Measurements from ENCODE around the gene GDA.

DNA sequence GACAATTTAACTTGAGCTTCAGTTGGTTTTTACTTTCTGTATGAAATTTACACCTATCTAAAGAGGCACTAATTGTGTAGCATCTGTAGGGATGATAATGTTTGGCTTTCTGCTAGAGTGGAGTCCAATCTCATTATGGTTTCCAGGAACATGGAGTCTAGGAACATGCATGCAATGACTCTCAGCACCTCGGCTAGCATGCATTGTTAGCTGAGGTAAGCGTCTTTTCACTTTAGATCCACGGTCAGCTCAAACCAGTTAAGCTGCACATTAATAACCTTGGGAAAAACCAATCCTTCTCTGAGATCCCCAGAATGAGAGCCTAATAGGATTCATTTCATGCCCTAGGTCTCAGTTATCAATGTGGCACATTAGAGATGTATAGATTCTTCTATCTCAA is 7.8 kb upstream of the GDA start:
- TF ChIP-seq, protein P1, sequence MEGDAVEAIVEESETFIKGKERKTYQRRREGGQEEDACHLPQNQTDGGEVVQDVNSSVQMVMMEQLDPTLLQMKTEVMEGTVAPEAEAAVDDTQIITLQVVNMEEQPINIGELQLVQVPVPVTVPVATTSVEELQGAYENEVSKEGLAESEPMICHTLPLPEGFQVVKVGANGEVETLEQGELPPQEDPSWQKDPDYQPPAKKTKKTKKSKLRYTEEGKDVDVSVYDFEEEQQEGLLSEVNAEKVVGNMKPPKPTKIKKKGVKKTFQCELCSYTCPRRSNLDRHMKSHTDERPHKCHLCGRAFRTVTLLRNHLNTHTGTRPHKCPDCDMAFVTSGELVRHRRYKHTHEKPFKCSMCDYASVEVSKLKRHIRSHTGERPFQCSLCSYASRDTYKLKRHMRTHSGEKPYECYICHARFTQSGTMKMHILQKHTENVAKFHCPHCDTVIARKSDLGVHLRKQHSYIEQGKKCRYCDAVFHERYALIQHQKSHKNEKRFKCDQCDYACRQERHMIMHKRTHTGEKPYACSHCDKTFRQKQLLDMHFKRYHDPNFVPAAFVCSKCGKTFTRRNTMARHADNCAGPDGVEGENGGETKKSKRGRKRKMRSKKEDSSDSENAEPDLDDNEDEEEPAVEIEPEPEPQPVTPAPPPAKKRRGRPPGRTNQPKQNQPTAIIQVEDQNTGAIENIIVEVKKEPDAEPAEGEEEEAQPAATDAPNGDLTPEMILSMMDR (conservative IDR thresholded peaks at IDR 0.05; ENCODE audit: low read depth, low read length): no peak
- no peak for TF ChIP-seq POLR2A (IDR thresholded peaks at IDR 0.05; ENCODE audit: low read depth, low read length)
- TF ChIP-seq SMC3 (IDR thresholded peaks at IDR 0.05; ENCODE audit: low read depth, low read length): no peak
- no peak for TF ChIP-seq CEBPB (IDR thresholded peaks at IDR 0.05; ENCODE audit: low read depth, low read length)
- TF ChIP-seq RFX5 (IDR thresholded peaks at IDR 0.05; ENCODE audit: low read depth, low read length): no peak
- TF ChIP-seq, protein P2, sequence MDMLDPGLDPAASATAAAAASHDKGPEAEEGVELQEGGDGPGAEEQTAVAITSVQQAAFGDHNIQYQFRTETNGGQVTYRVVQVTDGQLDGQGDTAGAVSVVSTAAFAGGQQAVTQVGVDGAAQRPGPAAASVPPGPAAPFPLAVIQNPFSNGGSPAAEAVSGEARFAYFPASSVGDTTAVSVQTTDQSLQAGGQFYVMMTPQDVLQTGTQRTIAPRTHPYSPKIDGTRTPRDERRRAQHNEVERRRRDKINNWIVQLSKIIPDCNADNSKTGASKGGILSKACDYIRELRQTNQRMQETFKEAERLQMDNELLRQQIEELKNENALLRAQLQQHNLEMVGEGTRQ (IDR thresholded peaks at IDR 0.05; ENCODE audit: low read depth, low read length): no peak
- TF ChIP-seq RAD21 (IDR thresholded peaks at IDR 0.05; ENCODE audit: low read length): no peak
